Measurements from ENCODE around the gene C4BPA. TPM values are rescaled to one million over a fixed set of nuclear protein-coding genes. Genes with fewer than 3 reads are reported as not detected.
A peak's percentile ranks its signal among the peaks of the same experiment; 100 is the strongest.

Gene C4BPA
- polyA plus RNA-seq, 2 donors, result 0.01 TPM; not detected in 1

- Histone ChIP-seq H3K4me3 (ENCODE audit: low read depth in 1 of 2, low read length in 2 of 2) (no peak overlapping the region), H3K36me3 (ENCODE audit: control insufficient read depth in 2 of 2, insufficient read depth in 2 of 2, low read length in 1 of 2) (peaks cover 4 to 15% of the 10 kb centered on the region in 2 donors), H3K4me1 (ENCODE audit: control insufficient read depth in 2 of 2, insufficient read depth in 2 of 2, low read length in 1 of 2) (no peaks in the 10 kb centered on the region), H3K27ac (ENCODE audit: low read depth in 2 of 2, low read length in 1 of 2) (peak overlapping the region; percentile 4 to 56), H3K9me3 (ENCODE audit: control insufficient read depth in 2 of 2, insufficient read depth in 1 of 2, low read depth in 1 of 2, low read length in 1 of 2) (no peaks in the 10 kb centered on the region), H3K27me3 (ENCODE audit: control insufficient read depth in 1 of 2, insufficient read depth in 2 of 2, low read length in 2 of 2) (peaks cover 0 to under 1% of the 10 kb centered on the region in 2 donors)
- 49 to 51% methylated on average over 4 of the region's 4 CpGs for WGBS, 2 donors
Measured at GRCh38 chr1:207073906-207074820, 29.9 kb upstream of the C4BPA start.

- H3K9me3 ChIP-seq (ENCODE audit: control insufficient read depth in 2 of 2, insufficient read depth in 1 of 2, low read depth in 1 of 2, low read length in 1 of 2), result no peaks in the 10 kb centered on the region
- 56 to 59% methylated on average over 5 of the region's 5 CpGs for WGBS, 2 donors
- no peak overlapping the region for H3K27ac ChIP-seq (ENCODE audit: low read depth in 2 of 2, low read length in 1 of 2)
- no peak overlapping the region for H3K4me3 ChIP-seq (ENCODE audit: low read depth in 1 of 2, low read length in 2 of 2)
- peaks cover 0 to 2% of the 10 kb centered on the region in 2 donors for H3K27me3 ChIP-seq (ENCODE audit: control insufficient read depth in 1 of 2, insufficient read depth in 2 of 2, low read length in 2 of 2)
- H3K36me3 ChIP-seq (ENCODE audit: control insufficient read depth in 2 of 2, insufficient read depth in 2 of 2, low read length in 1 of 2), result peaks cover 0 to 3% of the 10 kb centered on the region in 2 donors
- no peaks in the 10 kb centered on the region for H3K4me1 ChIP-seq (ENCODE audit: control insufficient read depth in 2 of 2, insufficient read depth in 2 of 2, low read length in 1 of 2)
Measured at GRCh38 chr1:207076181-207076955, 27.7 kb upstream of the C4BPA start.

GRCh38 chr1:207077012-207077411, 27.0 kb upstream of the C4BPA start:
- no peaks in the 10 kb centered on the region for H3K9me3 ChIP-seq (ENCODE audit: control insufficient read depth in 2 of 2, insufficient read depth in 1 of 2, low read depth in 1 of 2, low read length in 1 of 2)
- H3K27me3 ChIP-seq (ENCODE audit: control insufficient read depth in 1 of 2, insufficient read depth in 2 of 2, low read length in 2 of 2), result peaks cover 0 to 2% of the 10 kb centered on the region in 2 donors
- H3K36me3 ChIP-seq (ENCODE audit: control insufficient read depth in 2 of 2, insufficient read depth in 2 of 2, low read length in 1 of 2), result peaks cover 0 to 3% of the 10 kb centered on the region in 2 donors
- H3K27ac ChIP-seq (ENCODE audit: low read depth in 2 of 2, low read length in 1 of 2), result no peak overlapping the region
- no peaks in the 10 kb centered on the region for H3K4me1 ChIP-seq (ENCODE audit: control insufficient read depth in 2 of 2, insufficient read depth in 2 of 2, low read length in 1 of 2)
- WGBS, 2 donors, result 95 to 100% methylated on average over 1 of the region's 1 CpG
- no peak overlapping the region for H3K4me3 ChIP-seq (ENCODE audit: low read depth in 1 of 2, low read length in 2 of 2)

GRCh38 chr1:207077470-207078377, 26.3 kb upstream of the C4BPA start:
- Histone ChIP-seq H3K36me3 (ENCODE audit: control insufficient read depth in 2 of 2, insufficient read depth in 2 of 2, low read length in 1 of 2) (no peaks in the 10 kb centered on the region), H3K4me3 (ENCODE audit: low read depth in 1 of 2, low read length in 2 of 2) (no peak overlapping the region), H3K9me3 (ENCODE audit: control insufficient read depth in 2 of 2, insufficient read depth in 1 of 2, low read depth in 1 of 2, low read length in 1 of 2) (no peaks in the 10 kb centered on the region), H3K4me1 (ENCODE audit: control insufficient read depth in 2 of 2, insufficient read depth in 2 of 2, low read length in 1 of 2) (no peaks in the 10 kb centered on the region), H3K27ac (ENCODE audit: low read depth in 2 of 2, low read length in 1 of 2) (no peak overlapping the region), H3K27me3 (ENCODE audit: control insufficient read depth in 1 of 2, insufficient read depth in 2 of 2, low read length in 2 of 2) (peaks cover 0 to 2% of the 10 kb centered on the region in 2 donors)
- WGBS, 2 donors, result 44 to 48% methylated on average over 6 of the region's 6 CpGs

GRCh38 chr1:207078578-207079132, 25.4 kb upstream of the C4BPA start:
- Histone ChIP-seq H3K4me1 (ENCODE audit: control insufficient read depth in 2 of 2, insufficient read depth in 2 of 2, low read length in 1 of 2) (no peaks in the 10 kb centered on the region), H3K27ac (ENCODE audit: low read depth in 2 of 2, low read length in 1 of 2) (no peak overlapping the region), H3K4me3 (ENCODE audit: low read depth in 1 of 2, low read length in 2 of 2) (no peak overlapping the region), H3K27me3 (ENCODE audit: control insufficient read depth in 1 of 2, insufficient read depth in 2 of 2, low read length in 2 of 2) (peaks cover 0 to 2% of the 10 kb centered on the region in 2 donors), H3K36me3 (ENCODE audit: control insufficient read depth in 2 of 2, insufficient read depth in 2 of 2, low read length in 1 of 2) (no peaks in the 10 kb centered on the region), H3K9me3 (ENCODE audit: control insufficient read depth in 2 of 2, insufficient read depth in 1 of 2, low read depth in 1 of 2, low read length in 1 of 2) (no peaks in the 10 kb centered on the region)
- WGBS, 2 donors, result 77 to 87% methylated on average over 10 to 11 of the region's 11 CpGs

GRCh38 chr1:207079706-207080241, 24.3 kb upstream of the C4BPA start:
- WGBS, 2 donors, result 73 to 80% methylated on average over 6 of the region's 6 CpGs
- no peak overlapping the region for H3K27ac ChIP-seq (ENCODE audit: low read depth in 2 of 2, low read length in 1 of 2)

GRCh38 chr1:207081088-207081487, 22.9 kb upstream of the C4BPA start:
- Histone ChIP-seq H3K36me3 (ENCODE audit: control insufficient read depth in 2 of 2, insufficient read depth in 2 of 2, low read length in 1 of 2) (no peaks in the 10 kb centered on the region), H3K4me1 (ENCODE audit: control insufficient read depth in 2 of 2, insufficient read depth in 2 of 2, low read length in 1 of 2) (no peaks in the 10 kb centered on the region), H3K4me3 (ENCODE audit: low read depth in 1 of 2, low read length in 2 of 2) (no peak overlapping the region), H3K9me3 (ENCODE audit: control insufficient read depth in 2 of 2, insufficient read depth in 1 of 2, low read depth in 1 of 2, low read length in 1 of 2) (no peaks in the 10 kb centered on the region), H3K27ac (ENCODE audit: low read depth in 2 of 2, low read length in 1 of 2) (no peak overlapping the region), H3K27me3 (ENCODE audit: control insufficient read depth in 1 of 2, insufficient read depth in 2 of 2, low read length in 2 of 2) (peaks cover 0 to 2% of the 10 kb centered on the region in 2 donors)
- 47 to 59% methylated on average over 2 of the region's 2 CpGs for WGBS, 2 donors

More at GRCh38 chr1:207079706-207080241, 24.3 kb upstream of the C4BPA start:
- Histone ChIP-seq H3K36me3 (ENCODE audit: control insufficient read depth in 2 of 2, insufficient read depth in 2 of 2, low read length in 1 of 2) (no peaks in the 10 kb centered on the region), H3K27me3 (ENCODE audit: control insufficient read depth in 1 of 2, insufficient read depth in 2 of 2, low read length in 2 of 2) (peaks cover 0 to 2% of the 10 kb centered on the region in 2 donors), H3K9me3 (ENCODE audit: control insufficient read depth in 2 of 2, insufficient read depth in 1 of 2, low read depth in 1 of 2, low read length in 1 of 2) (no peaks in the 10 kb centered on the region), H3K4me3 (ENCODE audit: low read depth in 1 of 2, low read length in 2 of 2) (no peak overlapping the region), H3K4me1 (ENCODE audit: control insufficient read depth in 2 of 2, insufficient read depth in 2 of 2, low read length in 1 of 2) (no peaks in the 10 kb centered on the region)

GRCh38 chr1:207081806-207082205, 22.2 kb upstream of the C4BPA start:
- WGBS, 2 donors, result 80 to 81% methylated on average over 2 of the region's 2 CpGs
- Histone ChIP-seq H3K4me1 (ENCODE audit: control insufficient read depth in 2 of 2, insufficient read depth in 2 of 2, low read length in 1 of 2) (no peaks in the 10 kb centered on the region), H3K27me3 (ENCODE audit: control insufficient read depth in 1 of 2, insufficient read depth in 2 of 2, low read length in 2 of 2) (peaks cover 0 to 2% of the 10 kb centered on the region in 2 donors), H3K36me3 (ENCODE audit: control insufficient read depth in 2 of 2, insufficient read depth in 2 of 2, low read length in 1 of 2) (no peaks in the 10 kb centered on the region), H3K4me3 (ENCODE audit: low read depth in 1 of 2, low read length in 2 of 2) (no peak overlapping the region), H3K27ac (ENCODE audit: low read depth in 2 of 2, low read length in 1 of 2) (no peak overlapping the region), H3K9me3 (ENCODE audit: control insufficient read depth in 2 of 2, insufficient read depth in 1 of 2, low read depth in 1 of 2, low read length in 1 of 2) (no peaks in the 10 kb centered on the region)

Measured in esophagus (tissue), 2 donors.